ENCODE data around the gene RPS27L. TPM values are rescaled to one million over a fixed set of nuclear protein-coding genes. Genes with fewer than 3 reads are reported as not detected.

Gene RPS27L
- total and polyA plus RNA-seq, 2 experiments from 2014 or later = 85.9 to 1,011 TPM

DNA sequence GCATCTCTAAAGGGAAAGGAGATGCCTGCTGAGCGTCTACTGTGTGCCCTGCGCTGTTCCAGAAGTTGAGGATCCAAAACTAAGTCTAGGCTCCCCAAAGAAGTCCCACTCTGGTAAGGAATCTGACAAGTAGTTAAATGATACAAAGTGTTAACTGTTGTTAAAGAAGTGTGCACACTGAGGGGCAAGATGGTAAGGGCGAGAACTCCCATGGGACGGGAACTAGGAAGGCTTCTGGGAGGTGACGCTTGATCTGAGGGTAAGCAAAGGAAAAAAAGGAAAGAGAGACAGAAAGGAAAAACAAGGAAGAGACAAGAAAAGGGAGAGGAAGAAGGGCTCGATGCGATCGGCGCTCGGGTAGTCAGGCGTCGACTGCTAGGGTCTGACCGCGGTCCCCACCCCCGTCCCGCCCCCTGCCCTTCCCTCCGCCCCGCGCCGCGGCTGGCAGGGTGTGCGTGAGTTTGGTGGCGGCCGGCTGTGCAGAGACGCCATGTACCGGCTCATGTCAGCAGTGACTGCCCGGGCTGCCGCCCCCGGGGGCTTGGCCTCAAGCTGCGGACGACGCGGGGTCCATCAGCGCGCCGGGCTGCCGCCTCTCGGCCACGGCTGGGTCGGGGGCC is 35.8 kb downstream of the RPS27L start, which contains the start of gene LACTB:
LACTB (plus strand) TSS at position 480 of the 620 bp plus-strand sequence; CDS start at position 491, 11 bp downstream.
- peak within 1 kb of the TSS; percentile 73 for H3K4me3 ChIP-seq
- H3K9me2 ChIP-seq (ENCODE audit: insufficient read depth) = no peaks in the 10 kb centered on the region
- peak within 1 kb of the TSS; percentile 91 for H3K4me2 ChIP-seq
- peak within 1 kb of the TSS; percentile 9 for H3K27ac Mint-ChIP-seq
- peak within 1 kb of the TSS; percentile 85 for H3K4me3 Mint-ChIP-seq
- TF ChIP-seq, protein P1, sequence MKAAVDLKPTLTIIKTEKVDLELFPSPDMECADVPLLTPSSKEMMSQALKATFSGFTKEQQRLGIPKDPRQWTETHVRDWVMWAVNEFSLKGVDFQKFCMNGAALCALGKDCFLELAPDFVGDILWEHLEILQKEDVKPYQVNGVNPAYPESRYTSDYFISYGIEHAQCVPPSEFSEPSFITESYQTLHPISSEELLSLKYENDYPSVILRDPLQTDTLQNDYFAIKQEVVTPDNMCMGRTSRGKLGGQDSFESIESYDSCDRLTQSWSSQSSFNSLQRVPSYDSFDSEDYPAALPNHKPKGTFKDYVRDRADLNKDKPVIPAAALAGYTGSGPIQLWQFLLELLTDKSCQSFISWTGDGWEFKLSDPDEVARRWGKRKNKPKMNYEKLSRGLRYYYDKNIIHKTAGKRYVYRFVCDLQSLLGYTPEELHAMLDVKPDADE (IDR thresholded peaks at IDR 0.05) = peak; percentile 52; the same call in 1 of the 2 replicates
- no peak for TF ChIP-seq ZNF114 (CRISPR knock-in tag; IDR thresholded peaks at IDR 0.05)
- peak; percentile 55 for TF ChIP-seq POLR2AphosphoS5 (IDR thresholded peaks at IDR 0.05; ENCODE audit: low read depth)
- no peaks in the 10 kb centered on the region for H3K27me3 ChIP-seq (ENCODE audit: insufficient read depth)
- no peaks in the 10 kb centered on the region; the same call in 2 of the 3 replicates for H3K36me3 Mint-ChIP-seq (ENCODE audit: low read depth)
- peaks cover 5% of the 10 kb centered on the region; the same call in 2 of the 3 replicates for H3K4me1 Mint-ChIP-seq
- H3K4me1 ChIP-seq (ENCODE audit: insufficient read depth) = peaks cover 8% of the 10 kb centered on the region; the same call in 1 of the 2 replicates
- DNase-seq (ENCODE audit: low spot score) (peak; percentile 97), ATAC-seq (peak; percentile 93)
- H2AFZ ChIP-seq = peak within 1 kb of the TSS; percentile 100
- 0 out of 2 replicates have a peak, but pooled peaks cover 3% of the 10 kb centered on the region for H3F3A ChIP-seq (replicated peaks; ENCODE audit: low read depth)
- H3K79me2 ChIP-seq (replicated peaks; ENCODE audit: insufficient read depth) = 0 out of 2 replicates have a peak, but pooled peaks cover 4% of the 10 kb centered on the region
- 0 out of 2 replicates have a peak, but pooled peaks cover 3% of the 10 kb centered on the region for H4K20me1 ChIP-seq (replicated peaks; ENCODE audit: insufficient read depth)
- peak within 1 kb of the TSS; percentile 89 for H3K27ac ChIP-seq (ENCODE audit: low read depth)
- H3K27me3 Mint-ChIP-seq (ENCODE audit: insufficient read depth, low read depth, poor library complexity) = peaks cover 1% of the 10 kb centered on the region
- peaks cover 5% of the 10 kb centered on the region; the same call in 2 of the 3 replicates for H3K9me3 Mint-ChIP-seq
- H3K36me3 ChIP-seq (ENCODE audit: insufficient read depth) = no peaks in the 10 kb centered on the region

DNA sequence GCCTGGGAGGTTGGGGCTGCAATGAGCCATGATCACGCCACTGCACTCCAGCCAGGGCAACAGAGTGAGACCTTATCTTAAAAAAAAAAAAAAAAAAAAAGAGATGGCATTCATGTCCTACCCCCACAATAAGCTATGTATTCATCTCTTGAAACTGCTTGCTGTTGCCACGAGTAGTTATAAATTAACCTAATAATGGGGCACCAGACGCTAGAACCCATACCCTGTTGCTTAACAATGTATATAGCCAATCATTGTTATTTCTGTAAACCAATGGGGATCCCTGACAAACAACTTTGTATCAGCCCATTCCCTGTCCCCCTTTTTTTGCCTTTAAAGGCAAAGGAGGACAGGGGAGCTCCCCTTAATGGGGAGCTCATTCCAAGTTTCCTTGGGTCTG is 38.4 kb downstream of the RPS27L start:
- Histone ChIP-seq H3K4me1 (ENCODE audit: insufficient read depth) (peaks cover 8% of the 10 kb centered on the region; the same call in 1 of the 2 replicates), H3K79me2 (replicated peaks; ENCODE audit: insufficient read depth) (0 out of 2 replicates have a peak, but pooled peaks cover 4% of the 10 kb centered on the region), H3K27me3 (ENCODE audit: insufficient read depth) (no peaks in the 10 kb centered on the region), H2AFZ (no peak overlapping the region), H3K4me2 (no peak overlapping the region), H3F3A (replicated peaks; ENCODE audit: low read depth) (0 out of 2 replicates have a peak, but pooled peaks cover 3% of the 10 kb centered on the region), H3K27ac (ENCODE audit: low read depth) (no peak overlapping the region), H3K4me3 (no peak overlapping the region), H3K9me2 (ENCODE audit: insufficient read depth) (no peaks in the 10 kb centered on the region), H4K20me1 (replicated peaks; ENCODE audit: insufficient read depth) (0 out of 2 replicates have a peak, but pooled peaks cover 3% of the 10 kb centered on the region), H3K36me3 (ENCODE audit: insufficient read depth) (no peaks in the 10 kb centered on the region)
- Mint-ChIP-seq H3K27me3 (ENCODE audit: insufficient read depth, low read depth, poor library complexity) (peaks cover 1% of the 10 kb centered on the region), H3K27ac (no peak overlapping the region), H3K9me3 (peaks cover 5% of the 10 kb centered on the region; the same call in 2 of the 3 replicates), H3K4me3 (no peak overlapping the region), H3K36me3 (ENCODE audit: low read depth) (no peaks in the 10 kb centered on the region; the same call in 2 of the 3 replicates), H3K4me1 (peaks cover 5% of the 10 kb centered on the region; the same call in 2 of the 3 replicates)
- ATAC-seq (no peak), DNase-seq (ENCODE audit: low spot score) (no peak)
- TF ChIP-seq, protein P2, sequence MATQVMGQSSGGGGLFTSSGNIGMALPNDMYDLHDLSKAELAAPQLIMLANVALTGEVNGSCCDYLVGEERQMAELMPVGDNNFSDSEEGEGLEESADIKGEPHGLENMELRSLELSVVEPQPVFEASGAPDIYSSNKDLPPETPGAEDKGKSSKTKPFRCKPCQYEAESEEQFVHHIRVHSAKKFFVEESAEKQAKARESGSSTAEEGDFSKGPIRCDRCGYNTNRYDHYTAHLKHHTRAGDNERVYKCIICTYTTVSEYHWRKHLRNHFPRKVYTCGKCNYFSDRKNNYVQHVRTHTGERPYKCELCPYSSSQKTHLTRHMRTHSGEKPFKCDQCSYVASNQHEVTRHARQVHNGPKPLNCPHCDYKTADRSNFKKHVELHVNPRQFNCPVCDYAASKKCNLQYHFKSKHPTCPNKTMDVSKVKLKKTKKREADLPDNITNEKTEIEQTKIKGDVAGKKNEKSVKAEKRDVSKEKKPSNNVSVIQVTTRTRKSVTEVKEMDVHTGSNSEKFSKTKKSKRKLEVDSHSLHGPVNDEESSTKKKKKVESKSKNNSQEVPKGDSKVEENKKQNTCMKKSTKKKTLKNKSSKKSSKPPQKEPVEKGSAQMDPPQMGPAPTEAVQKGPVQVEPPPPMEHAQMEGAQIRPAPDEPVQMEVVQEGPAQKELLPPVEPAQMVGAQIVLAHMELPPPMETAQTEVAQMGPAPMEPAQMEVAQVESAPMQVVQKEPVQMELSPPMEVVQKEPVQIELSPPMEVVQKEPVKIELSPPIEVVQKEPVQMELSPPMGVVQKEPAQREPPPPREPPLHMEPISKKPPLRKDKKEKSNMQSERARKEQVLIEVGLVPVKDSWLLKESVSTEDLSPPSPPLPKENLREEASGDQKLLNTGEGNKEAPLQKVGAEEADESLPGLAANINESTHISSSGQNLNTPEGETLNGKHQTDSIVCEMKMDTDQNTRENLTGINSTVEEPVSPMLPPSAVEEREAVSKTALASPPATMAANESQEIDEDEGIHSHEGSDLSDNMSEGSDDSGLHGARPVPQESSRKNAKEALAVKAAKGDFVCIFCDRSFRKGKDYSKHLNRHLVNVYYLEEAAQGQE (IDR thresholded peaks at IDR 0.05; ENCODE audit: unreplicated experiment) = no peak
- TF ChIP-seq, protein P3, sequence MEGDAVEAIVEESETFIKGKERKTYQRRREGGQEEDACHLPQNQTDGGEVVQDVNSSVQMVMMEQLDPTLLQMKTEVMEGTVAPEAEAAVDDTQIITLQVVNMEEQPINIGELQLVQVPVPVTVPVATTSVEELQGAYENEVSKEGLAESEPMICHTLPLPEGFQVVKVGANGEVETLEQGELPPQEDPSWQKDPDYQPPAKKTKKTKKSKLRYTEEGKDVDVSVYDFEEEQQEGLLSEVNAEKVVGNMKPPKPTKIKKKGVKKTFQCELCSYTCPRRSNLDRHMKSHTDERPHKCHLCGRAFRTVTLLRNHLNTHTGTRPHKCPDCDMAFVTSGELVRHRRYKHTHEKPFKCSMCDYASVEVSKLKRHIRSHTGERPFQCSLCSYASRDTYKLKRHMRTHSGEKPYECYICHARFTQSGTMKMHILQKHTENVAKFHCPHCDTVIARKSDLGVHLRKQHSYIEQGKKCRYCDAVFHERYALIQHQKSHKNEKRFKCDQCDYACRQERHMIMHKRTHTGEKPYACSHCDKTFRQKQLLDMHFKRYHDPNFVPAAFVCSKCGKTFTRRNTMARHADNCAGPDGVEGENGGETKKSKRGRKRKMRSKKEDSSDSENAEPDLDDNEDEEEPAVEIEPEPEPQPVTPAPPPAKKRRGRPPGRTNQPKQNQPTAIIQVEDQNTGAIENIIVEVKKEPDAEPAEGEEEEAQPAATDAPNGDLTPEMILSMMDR (conservative IDR thresholded peaks at IDR 0.05; ENCODE audit: low read depth in 2 of 2) = no peak
- TF ChIP-seq POLR2AphosphoS5 (IDR thresholded peaks at IDR 0.05; ENCODE audit: low read depth) = no peak
- TF ChIP-seq ZNF114 (CRISPR knock-in tag; IDR thresholded peaks at IDR 0.05) = no peak
- no peak for TF ChIP-seq CREB1 (CRISPR knock-in tag; IDR thresholded peaks at IDR 0.05; ENCODE audit: low read depth)
- no peak for TF ChIP-seq NANOG (IDR thresholded peaks at IDR 0.05; ENCODE audit: borderline replicate concordance)
- no peak for TF ChIP-seq JUNB (IDR thresholded peaks at IDR 0.05; ENCODE audit: unreplicated experiment)
- no peak for TF ChIP-seq EZH2 (IDR thresholded peaks at IDR 0.05; ENCODE audit: low read depth, unreplicated experiment)
- TF ChIP-seq, protein P1 (IDR thresholded peaks at IDR 0.05) = no peak

Measured in GM23338 (cell line).